GM12874 (cell line): ENCODE results near the gene TEX51.

Experiments used
- CTCF ChIP-seq: IDR thresholded peaks from 2 replicates; pipeline ENCODE4 v1.5.1; 2011; ENCODE audit warnings: low read depth, mild to moderate bottlenecking, control low read depth, low read length, moderate library complexity; ENCODE audit not compliant: insufficient read depth

Gene TEX51

GRCh38 chr2:126945118-126945517 is 46.4 kb downstream of the TEX51 start:
- no peak for TF ChIP-seq CTCF

GRCh38 chr2:126946318-126947102 is 47.8 kb downstream of the TEX51 start:
- no peak for TF ChIP-seq CTCF

GRCh38 chr2:126947103-126947429 is 48.4 kb downstream of the TEX51 start:
- TF ChIP-seq CTCF = no peak

- TF ChIP-seq CTCF = no peak
Measured at GRCh38 chr2:126949775-126950174, 51.1 kb downstream of the TEX51 start.

DNA sequence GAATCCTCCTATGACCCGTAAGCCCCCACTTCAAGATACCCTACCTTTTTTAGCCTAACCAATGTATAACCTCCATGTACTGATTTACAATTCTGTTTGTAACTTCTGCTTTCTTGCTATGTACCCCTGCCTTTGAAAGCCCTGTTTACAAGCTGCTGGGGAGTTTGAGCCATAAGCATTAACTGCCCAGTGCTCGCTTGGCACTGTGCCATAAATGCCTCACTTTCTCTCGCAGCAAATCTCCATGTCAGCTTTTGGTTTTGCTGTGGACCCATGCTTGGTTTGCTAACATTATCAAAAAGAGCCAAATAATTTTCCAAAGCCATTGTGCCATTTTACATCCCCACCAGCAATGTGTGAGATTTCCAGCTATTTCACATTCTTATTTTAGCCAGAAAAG is 51.8 kb downstream of the TEX51 start:
- TF ChIP-seq CTCF = no peak
